GM12873 (cell line): ENCODE data around the gene LGALSL.

Experiments used
- TF ChIP-seq, protein P1 (sequence below): IDR thresholded peaks from 2 replicates; pipeline ENCODE4 v1.5.1; 2012; ENCODE audit warnings: low read depth, mild to moderate bottlenecking, moderate library complexity, low read length, control low read depth; ENCODE audit not compliant: insufficient read depth; ENCODE audit errors: missing control alignments

Gene LGALSL

DNA sequence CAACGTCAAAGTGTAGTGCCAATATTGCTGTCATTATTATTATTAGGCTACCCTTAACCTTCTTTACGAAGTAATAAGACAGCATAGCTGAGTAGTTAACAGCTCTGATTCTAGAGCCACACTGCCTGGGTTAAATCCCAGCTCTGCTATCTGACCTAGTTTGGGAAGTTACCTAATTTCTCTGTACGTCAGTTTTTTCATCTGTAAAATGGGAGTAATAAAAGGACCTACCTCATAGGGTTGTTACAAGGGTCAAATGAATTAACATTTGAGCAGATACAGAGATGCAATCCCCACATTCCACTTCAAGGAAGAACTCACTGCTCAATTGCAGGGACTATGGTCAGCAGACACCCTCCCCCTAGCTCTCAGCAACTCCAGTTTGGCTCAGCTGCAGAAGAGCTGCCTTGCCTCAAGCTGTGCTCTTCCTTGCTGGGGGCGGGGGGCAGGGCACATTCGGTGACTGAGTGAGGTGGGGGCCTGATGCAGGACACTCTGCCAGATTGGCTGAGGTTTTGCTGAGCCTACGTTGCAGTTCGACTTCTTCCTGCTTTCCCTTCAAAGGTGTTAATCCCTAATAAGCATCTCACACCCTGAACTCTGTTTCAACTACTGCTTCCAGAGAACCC lies 11.0 kb upstream of the LGALSL start:
- TF ChIP-seq, protein P1, sequence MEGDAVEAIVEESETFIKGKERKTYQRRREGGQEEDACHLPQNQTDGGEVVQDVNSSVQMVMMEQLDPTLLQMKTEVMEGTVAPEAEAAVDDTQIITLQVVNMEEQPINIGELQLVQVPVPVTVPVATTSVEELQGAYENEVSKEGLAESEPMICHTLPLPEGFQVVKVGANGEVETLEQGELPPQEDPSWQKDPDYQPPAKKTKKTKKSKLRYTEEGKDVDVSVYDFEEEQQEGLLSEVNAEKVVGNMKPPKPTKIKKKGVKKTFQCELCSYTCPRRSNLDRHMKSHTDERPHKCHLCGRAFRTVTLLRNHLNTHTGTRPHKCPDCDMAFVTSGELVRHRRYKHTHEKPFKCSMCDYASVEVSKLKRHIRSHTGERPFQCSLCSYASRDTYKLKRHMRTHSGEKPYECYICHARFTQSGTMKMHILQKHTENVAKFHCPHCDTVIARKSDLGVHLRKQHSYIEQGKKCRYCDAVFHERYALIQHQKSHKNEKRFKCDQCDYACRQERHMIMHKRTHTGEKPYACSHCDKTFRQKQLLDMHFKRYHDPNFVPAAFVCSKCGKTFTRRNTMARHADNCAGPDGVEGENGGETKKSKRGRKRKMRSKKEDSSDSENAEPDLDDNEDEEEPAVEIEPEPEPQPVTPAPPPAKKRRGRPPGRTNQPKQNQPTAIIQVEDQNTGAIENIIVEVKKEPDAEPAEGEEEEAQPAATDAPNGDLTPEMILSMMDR, result no peak

DNA sequence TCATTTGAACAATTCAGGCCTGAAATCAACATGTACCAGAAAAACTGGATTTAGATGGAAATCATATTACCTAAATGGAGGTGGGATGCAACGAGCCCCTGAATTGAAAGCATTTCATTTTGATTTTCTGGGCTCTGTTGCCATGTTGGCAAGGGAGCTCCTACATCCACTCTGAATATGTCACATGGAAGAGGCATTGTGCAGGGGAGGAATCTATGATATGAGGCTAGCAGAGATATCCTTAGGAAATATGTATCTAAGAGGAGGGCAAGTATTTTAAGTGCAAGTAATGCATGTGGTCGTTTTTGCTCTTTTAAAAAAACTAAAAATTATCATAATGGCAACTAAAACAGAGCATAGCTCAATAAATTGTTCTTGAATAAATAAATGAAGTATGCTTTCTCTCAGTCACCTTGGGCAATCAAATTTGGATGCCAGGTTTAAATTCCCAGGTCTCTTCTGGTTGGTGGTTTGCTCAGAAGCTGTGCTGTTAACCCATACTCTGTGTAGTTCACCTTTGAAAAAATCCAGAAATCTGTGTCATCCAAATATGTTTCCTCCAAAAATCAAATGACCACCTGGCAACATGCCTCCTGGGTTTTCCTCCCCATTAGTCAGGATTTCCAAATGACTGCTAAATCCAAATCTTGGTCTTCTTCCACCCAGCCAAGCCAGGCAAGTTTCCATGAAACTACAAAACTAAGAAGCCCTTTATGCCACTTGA lies 6.5 kb upstream of the LGALSL start:
- TF ChIP-seq, protein P1, result no peak

DNA sequence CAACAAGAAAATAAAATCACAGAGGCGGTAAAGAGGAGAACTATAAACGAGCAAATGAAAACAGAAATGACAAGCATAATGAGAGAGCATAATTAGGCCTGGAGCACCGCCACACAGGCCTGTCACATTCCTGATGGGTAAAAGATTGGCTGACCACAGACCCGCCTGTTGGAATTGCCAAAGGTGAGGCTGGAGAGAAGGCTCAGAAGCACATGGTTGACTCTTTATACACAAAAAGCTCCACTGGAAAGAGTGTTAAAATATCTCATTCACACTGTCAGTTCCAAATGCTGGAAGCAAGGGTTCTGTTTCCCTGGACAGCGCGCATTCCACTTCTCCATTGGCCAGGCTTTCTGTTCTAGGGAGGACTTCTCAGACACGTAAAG lies 5.9 kb upstream of the LGALSL start:
- TF ChIP-seq, protein P1, result no peak

DNA sequence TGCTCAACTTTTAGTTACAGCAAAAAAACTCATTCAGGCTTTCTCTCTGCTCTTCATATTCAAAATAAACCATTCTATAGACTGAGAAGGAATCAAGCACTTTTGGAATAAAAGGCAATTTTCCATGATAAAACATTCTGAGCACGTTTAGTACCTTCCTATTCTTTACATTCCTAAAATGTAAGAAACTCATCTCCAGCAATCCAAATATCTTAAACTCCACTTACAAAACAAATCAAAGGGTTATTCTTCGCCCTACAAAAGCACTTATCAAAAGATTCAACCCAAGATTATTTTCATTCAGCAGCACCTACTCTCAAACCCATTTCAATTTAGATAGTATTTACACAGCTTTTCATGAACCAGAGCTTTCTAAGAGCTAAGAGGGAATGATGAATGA lies 2.9 kb upstream of the LGALSL start:
- TF ChIP-seq, protein P1, result no peak

DNA sequence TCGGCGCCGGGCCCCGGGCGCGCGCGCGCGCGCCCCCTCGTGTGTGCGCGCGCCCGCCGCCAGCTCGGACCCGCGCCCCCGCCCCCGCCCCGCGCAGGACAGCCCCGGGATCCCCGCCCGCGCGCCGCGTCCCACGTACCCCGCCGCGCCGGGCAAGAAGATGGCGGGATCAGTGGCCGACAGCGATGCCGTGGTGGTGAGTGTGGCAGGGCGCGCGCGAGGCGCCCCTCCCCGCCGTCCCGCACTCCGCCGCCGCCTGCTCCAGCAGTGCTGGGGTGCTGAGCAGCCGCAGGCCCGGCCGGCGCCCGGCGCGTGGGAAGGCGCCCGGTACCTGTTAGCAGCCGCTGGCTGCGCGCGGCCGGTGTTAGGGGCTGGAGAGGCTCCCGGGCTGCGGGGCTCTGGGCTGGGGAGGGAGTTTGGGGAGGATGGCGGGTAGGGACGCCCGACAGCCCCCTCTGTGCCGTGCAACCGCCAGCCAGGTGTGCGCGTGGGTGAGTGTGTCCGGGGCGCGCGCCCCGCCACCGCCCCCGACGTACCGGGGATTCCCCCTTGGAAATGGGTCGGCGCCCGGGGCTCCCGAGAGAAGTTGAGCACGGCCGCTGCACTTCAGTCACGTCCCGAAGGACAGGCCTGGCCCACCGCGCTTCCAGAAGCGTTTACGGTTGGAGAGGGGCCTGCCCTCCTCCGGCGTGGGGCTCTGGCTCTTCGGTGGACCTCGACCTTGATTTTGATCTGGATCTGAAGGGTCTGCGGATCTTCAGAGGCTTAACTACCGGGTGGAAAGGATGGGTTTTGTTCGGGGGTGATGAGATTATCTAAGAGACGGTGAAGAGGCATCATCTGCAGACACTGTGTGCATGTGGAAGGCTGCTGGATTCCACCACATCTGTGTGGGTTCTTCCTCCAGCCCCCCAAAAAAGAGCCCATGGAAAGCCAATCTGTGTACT lies 697 bp downstream of the LGALSL start:
- TF ChIP-seq, protein P1, result no peak

DNA sequence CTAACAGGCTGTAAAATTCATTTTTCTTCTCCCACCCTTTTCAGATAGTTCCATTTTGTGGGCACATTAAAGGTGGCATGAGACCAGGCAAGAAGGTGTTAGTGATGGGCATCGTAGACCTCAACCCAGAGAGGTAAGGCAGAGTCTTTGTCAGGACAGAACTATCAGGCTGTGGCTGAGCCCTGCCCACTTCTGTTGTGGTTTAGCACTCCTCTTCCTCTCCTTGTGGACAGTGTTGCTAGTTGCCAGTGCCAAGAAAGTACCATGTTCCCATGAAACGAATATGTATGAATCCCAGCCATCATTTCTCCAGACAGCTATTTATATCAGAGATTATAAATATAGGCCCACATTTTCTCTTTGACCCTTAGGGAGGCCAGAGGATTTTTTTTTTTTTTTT lies 1.6 kb downstream of the LGALSL start:
- TF ChIP-seq, protein P1, result no peak

DNA sequence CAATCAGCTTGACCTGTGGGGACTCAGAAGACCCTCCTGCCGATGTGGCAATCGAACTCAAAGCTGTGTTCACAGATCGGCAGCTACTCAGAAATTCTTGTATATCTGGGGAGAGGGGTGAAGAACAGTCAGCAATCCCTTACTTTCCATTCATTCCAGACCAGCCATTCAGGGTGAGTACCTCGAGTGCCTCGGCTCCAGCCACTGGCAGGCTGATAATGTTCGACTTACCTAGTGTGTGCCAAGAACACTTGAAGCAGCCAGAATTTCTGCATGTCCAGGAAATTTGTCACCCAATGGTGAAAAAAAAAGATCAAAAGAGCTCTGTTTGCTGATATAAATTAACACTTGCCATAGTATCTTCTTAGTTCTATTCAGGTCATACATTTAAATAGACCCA lies 2.3 kb downstream of the LGALSL start:
- TF ChIP-seq, protein P1, result no peak
